WERI-Rb-1 (cell line): Measurements from ENCODE around the gene PLCG1.

ENCODE experiments used
- DNase-seq: peaks from one replicate; pipeline ENCODE4 v3.0.0-alpha.2; 2020
- H3K27ac ChIP-seq: fragments of 250-450 bp; sonication (Bioruptor Pico); 2 replicates; pipeline ENCODE4 v1.5.1; 2020; ENCODE audit warnings: mild to moderate bottlenecking, moderate library complexity
- H3K27me3 ChIP-seq: fragments of 250-450 bp; sonication (Bioruptor Pico); 2 replicates; pipeline ENCODE4 v1.5.1; 2021; ENCODE audit warnings: mild to moderate bottlenecking, low read depth, moderate library complexity; ENCODE audit not compliant: insufficient read depth, severe bottlenecking
- H3K36me3 ChIP-seq: fragments of 250-450 bp; sonication (Bioruptor Pico); 2 replicates; pipeline ENCODE4 v1.5.1; 2020; ENCODE audit warnings: mild to moderate bottlenecking, moderate library complexity
- H3K4me3 ChIP-seq: 2 replicates; pipeline ENCODE4 v1.5.1; 2011; ENCODE audit warnings: low read depth, mild to moderate bottlenecking, control low read depth, low read length
- H3K9me3 ChIP-seq: fragments of 250-450 bp; sonication (Bioruptor Pico); 2 replicates; pipeline ENCODE4 v1.5.1; 2021; ENCODE audit warnings: mild to moderate bottlenecking, moderate library complexity; ENCODE audit not compliant: severe bottlenecking
- TF ChIP-seq, protein P1 (sequence below): IDR thresholded peaks from 2 replicates; pipeline ENCODE4 v1.5.1; 2011; ENCODE audit warnings: low read depth, mild to moderate bottlenecking, control low read depth, inconsistent platforms, low read length

The PLCG1 gene

DNA sequence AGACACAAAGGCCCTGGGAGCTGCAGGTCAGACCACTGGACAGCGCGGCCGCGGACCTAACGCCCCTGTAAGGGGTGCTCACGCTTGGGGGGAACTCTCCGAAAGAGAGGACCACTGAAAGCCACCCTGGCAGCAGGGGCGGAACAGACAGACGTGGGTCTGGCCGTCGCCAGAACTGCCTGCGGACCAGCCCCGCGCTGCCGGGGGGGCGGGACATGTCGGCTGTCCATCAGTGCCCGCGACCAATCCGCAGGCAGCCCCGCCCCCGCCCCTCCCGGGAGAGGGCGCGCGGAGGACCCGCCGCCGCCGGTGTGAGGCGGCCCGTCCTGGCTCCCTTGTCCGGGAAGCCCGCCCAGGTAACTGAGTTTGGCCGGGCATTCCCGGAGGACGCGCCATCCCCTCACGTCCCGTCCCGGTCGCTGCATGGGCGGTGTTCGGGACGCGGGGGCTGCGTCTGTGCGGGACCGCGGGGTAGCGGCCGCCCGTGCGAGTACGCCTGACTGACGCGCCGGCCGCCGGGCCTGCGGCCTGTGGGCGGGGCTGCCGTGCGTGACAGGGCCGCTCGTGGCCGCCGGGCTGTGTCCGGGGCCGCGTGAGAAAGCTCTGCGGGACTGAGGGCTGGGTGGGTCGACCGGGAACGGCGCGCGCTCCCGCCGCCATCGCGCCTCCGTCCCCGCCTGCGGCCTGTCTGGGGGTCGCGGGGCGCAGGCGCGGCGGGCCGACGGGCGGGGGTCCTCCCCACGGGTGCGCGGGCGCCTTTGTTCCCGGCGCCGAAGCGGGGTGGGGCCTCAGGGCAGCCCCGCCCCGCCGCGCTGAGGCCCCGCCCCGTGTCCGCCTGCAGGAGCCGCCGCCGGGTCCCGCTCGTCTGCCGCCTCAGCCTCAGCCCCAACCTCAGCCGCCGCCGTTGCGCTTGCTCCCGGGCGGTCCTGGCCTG, at the start of gene PLCG1:
TSS of gene PLCG1 (plus strand) at position 864 of the 934 bp plus-strand sequence. CDS start 99 bp downstream, outside the sequence.
- TF ChIP-seq, protein P1, sequence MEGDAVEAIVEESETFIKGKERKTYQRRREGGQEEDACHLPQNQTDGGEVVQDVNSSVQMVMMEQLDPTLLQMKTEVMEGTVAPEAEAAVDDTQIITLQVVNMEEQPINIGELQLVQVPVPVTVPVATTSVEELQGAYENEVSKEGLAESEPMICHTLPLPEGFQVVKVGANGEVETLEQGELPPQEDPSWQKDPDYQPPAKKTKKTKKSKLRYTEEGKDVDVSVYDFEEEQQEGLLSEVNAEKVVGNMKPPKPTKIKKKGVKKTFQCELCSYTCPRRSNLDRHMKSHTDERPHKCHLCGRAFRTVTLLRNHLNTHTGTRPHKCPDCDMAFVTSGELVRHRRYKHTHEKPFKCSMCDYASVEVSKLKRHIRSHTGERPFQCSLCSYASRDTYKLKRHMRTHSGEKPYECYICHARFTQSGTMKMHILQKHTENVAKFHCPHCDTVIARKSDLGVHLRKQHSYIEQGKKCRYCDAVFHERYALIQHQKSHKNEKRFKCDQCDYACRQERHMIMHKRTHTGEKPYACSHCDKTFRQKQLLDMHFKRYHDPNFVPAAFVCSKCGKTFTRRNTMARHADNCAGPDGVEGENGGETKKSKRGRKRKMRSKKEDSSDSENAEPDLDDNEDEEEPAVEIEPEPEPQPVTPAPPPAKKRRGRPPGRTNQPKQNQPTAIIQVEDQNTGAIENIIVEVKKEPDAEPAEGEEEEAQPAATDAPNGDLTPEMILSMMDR, result no peak
- no peaks in the 10 kb centered on the region for H3K9me3 ChIP-seq
- no peaks in the 10 kb centered on the region for H3K27me3 ChIP-seq
- H3K27ac ChIP-seq, result peak within 1 kb of the TSS; percentile 97
- H3K4me3 ChIP-seq, result peak within 1 kb of the TSS; percentile 74
- peaks cover 36% of the 10 kb centered on the region for H3K36me3 ChIP-seq
- DNase-seq, result peak; percentile 90

- Histone ChIP-seq H3K27me3 (no peaks in the 10 kb centered on the region), H3K4me3 (no peak overlapping the region), H3K9me3 (no peaks in the 10 kb centered on the region), H3K36me3 (peaks cover 55% of the 10 kb centered on the region), H3K27ac (no peak overlapping the region)
- DNase-seq, result no peak
- TF ChIP-seq, protein P1, result no peak
Observed at GRCh38 chr20:41087777-41088176, 49.6 kb upstream of the PLCG1 start.

- Histone ChIP-seq H3K27ac (no peak overlapping the region), H3K36me3 (peaks cover 53% of the 10 kb centered on the region), H3K9me3 (no peaks in the 10 kb centered on the region), H3K27me3 (no peaks in the 10 kb centered on the region), H3K4me3 (no peak overlapping the region)
- TF ChIP-seq, protein P1, result no peak
- DNase-seq, result no peak
Observed at GRCh38 chr20:41089555-41089954, 47.8 kb upstream of the PLCG1 start.

DNA sequence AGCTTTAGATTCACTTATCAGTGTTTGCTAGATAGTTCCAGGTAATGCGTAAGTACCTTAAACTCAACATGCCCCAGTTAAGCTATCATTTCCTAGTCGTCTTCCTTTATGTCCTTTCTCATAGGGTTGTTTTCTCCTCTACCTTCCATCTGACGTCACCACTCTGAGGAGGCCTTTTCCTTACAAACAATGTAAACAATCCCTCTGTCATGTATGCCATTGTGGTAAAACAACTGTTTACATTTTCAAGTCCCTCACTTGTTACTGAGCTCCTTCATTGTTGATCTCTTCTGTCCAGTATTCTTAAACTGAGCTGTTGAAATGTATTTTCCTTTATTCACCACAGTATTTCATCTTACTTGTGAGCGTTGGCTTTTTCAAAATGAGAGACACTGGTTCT, 45.4 kb upstream of the PLCG1 start:
- H3K4me3 ChIP-seq, result no peak overlapping the region
- TF ChIP-seq, protein P1, result no peak
- no peaks in the 10 kb centered on the region for H3K27me3 ChIP-seq
- H3K36me3 ChIP-seq, result peaks cover 55% of the 10 kb centered on the region
- no peak for DNase-seq
- no peak overlapping the region for H3K27ac ChIP-seq
- no peaks in the 10 kb centered on the region for H3K9me3 ChIP-seq

DNA sequence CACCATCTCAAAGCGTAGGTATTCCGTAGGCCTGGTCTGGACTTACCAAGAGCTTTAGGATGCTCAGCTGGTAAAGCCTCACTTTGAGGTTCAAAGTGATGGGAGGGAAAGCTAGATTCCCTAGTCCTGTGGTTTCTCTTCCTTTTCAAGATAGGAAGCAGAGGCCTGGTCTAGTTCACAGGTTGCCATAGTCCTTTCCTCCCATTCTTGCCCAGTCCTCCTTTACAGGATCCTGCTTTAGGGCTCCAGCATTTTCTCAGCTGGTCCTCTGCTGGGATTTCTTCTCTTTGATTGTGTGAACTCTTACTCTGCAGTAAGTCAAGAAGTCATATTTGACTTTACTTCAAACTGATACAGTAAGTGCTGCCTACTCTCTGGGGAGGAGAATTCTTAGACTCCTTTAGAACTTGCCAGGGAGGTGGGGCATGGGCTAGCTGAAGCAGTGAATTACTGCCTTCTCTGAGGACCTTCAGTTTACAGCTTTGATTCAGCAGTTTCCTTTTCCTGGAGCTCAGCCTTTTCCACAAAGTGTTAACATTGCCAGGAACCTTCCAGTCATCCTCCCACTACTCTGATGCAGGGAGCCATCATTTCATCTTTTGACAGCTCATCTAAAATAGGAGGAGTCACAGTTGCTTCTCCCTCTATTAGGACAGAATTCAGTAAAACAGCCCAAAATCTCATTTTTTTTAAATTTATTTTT, 42.8 kb upstream of the PLCG1 start:
- Histone ChIP-seq H3K4me3 (no peak overlapping the region), H3K27me3 (no peaks in the 10 kb centered on the region), H3K9me3 (no peaks in the 10 kb centered on the region), H3K27ac (no peak overlapping the region), H3K36me3 (peaks cover 70% of the 10 kb centered on the region)
- DNase-seq, result no peak
- TF ChIP-seq, protein P1, result no peak
